Measurements from ENCODE around the gene MGAT4A.

Gene MGAT4A

DNA sequence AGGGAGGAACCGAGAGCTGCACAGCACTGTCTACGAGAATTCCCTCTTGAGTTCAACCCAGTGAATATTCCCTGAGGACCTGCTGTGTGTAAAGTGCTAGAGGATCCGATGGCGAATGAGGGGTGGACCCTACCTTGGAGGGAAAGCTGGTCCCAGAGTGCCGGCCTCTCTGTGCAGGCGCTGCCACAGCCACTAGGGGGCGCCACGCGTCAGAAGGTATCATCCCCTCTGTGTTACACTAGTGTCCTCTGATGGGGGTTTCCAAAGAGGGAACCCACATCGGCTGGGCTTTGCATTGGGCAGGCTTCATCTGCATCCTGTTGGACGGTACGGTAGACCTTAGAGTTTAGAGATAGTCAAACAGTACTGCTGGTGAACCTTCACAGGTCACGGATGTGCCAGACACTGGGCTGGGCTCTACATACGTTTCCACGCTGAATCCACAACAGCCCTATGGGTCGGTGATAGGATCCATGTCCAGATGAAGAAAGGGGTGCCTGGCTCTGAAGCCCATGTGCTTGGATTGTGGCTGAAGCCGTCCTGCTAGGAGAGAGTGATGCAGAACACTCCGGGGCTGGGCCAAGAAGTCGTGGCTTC lies 161.6 kb downstream of the MGAT4A start:
- DNase-seq: no peak

Data from GDM1 (cell line).